Measurements from ENCODE around the gene CDK11A. TPM values are rescaled to one million over a fixed set of nuclear protein-coding genes. Genes with fewer than 3 reads are reported as not detected.
A peak's percentile ranks its signal among the peaks of the same experiment; 100 is the strongest.
"Not testable (repeated sequence)": the region's sequence is repeated elsewhere in the genome, so short reads cannot be mapped to it uniquely, and the experiment has no call there.

Gene CDK11A
- total and polyA plus RNA-seq, 3 experiments from 2014 or later: 18.4 to 70.7 (median 68.8) TPM

DNA sequence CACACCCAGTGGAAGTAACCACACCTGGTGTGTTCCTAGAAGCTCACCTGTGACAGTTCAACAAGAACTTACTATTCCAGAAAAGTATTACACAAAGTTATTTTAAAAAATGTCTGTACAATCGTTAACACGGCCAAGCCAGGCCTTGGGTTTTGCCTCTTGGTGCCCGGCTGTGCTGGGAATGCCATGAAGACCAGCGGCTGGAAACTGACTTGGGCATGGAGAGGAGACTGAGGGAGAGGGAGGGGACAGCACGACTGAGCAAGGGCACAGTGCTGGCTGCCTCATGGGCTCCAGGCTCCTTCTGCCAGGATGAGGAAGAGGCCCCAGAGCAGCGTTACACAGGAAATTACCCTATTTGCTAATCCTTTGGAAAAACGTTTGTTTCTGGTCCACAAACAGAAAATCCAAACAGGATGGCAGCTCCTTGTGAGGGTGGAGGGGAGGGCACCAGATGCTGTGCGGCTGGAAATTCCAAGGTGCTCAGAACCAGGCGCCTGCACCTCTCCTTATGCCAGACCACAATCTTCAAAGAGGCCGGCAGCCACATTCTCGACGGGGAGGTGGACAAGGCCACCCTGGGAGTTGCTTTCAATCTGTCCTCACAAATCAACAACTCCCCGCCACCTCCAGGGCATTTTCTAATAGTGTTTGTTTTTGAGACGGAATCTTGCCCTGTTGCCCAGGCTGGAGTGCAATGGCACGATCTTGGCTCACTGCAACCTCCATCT is 61.2 kb downstream of the CDK11A start:
- DNase-seq; H3K27me3 Mint-ChIP-seq; H3K4me1 ChIP-seq (ENCODE audit: insufficient read depth, low read length); POLR2A ChIA-PET; H3K9me3 Mint-ChIP-seq; H3K4me3 ChIP-seq (ENCODE audit: low read length); H3K27me3 ChIP-seq (ENCODE audit: insufficient read depth, low read length, poor library complexity, severe bottlenecking); CTCF ChIA-PET; H3K4me3 Mint-ChIP-seq; H3K27ac ChIP-seq (ENCODE audit: low read depth, low read length); H3K9me3 ChIP-seq (ENCODE audit: low read length): not testable (repeated sequence)
- Mint-ChIP-seq H3K27ac (peak overlapping the region in 4 of 8 donors; percentile 61 to 83 (median 64)), H3K36me3 (peaks cover 3 to 24% (median 4%) of the 10 kb centered on the region in 3 donors), H3K4me1 (peaks cover 7 to 13% (median 8%) of the 10 kb centered on the region in 3 donors)
- peaks cover 11% of the 10 kb centered on the region for H3K36me3 ChIP-seq (ENCODE audit: insufficient read depth, low read length)

DNA sequence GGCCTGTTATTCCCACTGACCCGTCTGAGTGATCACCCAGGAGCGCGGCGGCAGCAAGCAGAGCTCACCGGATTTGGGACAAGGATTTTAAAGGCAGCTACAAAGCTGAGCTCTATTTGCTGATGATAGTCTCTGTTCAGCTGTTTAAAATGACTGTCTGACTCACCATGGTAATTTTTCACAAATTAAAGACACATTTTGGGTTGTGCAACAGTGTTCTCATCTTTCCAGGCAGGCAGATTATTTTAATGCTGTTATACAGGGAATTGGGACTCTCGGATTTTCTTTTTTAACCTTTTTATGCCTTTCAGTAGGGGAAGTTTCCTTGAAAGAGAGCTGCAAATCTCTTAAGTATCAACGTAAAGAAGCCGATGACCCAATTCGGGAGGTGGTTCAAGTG is 61.8 kb downstream of the CDK11A start:
- Mint-ChIP-seq H3K36me3 (peaks cover under 1 to 22% (median 1%) of the 10 kb centered on the region in 3 donors), H3K4me1 (peaks cover 6 to 12% (median 7%) of the 10 kb centered on the region in 3 donors)
- H3K4me1 ChIP-seq (ENCODE audit: insufficient read depth, low read length); H3K9me3 Mint-ChIP-seq; H3K27ac ChIP-seq (ENCODE audit: low read depth, low read length); POLR2A ChIA-PET; H3K9me3 ChIP-seq (ENCODE audit: low read length); H3K4me3 Mint-ChIP-seq; H3K4me3 ChIP-seq (ENCODE audit: low read length); H3K27ac Mint-ChIP-seq; CTCF ChIA-PET; H3K27me3 Mint-ChIP-seq; H3K27me3 ChIP-seq (ENCODE audit: insufficient read depth, low read length, poor library complexity, severe bottlenecking); DNase-seq: not testable (repeated sequence)
- peaks cover 11% of the 10 kb centered on the region for H3K36me3 ChIP-seq (ENCODE audit: insufficient read depth, low read length)

DNA sequence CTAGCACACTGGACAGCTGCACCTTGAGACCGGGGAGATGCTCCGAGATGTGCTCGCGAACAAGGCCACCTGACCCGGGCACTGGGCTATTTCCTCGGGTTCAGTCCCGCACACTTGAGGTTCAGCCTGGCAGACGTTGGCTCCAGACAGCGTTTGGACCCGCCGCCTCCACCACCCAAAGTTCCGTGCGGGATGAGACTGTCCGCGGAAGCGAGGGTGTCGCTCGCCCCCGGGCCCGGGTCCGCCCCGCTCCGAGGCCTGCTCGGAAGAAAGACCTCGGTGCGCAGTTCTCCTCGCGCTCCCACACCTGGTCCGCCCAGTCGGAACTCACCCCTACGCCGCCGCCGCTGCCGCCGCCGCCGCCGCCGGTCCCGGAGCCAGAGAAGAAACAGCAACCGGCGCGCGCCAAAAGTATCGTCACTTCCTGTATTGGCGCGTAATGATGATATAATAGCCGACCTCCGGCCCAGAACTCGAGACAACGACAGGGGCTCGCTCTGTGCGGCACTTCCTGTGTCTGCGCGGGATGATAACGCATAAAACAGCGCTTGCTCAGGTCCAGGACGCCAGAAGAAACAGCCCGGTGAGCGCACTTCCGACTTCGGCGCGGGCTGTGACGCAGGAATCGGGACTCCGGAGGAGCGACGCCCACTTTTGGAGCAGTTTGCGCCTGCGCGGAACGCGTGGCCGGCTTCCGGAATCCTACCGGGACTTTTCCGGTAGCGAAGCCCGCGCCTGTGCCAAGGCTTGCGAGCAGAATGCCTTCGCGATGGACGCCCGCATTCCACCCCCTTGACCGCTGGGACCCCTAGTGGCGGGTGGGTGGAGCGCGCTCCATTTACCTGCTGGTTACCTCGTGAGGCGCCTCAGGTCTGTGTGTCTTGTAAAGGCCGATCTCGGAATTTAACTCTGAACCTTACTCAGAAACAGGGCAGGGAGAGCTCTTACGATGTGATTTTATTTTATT is 65.3 kb downstream of the CDK11A start, which contains the start of gene CDK11B:
Gene CDK11B, minus strand, starts transcription at position 422 of the 967 bp plus-strand sequence. CDS start 1,519 bp downstream, outside the sequence.
- H3K27me3 Mint-ChIP-seq; H3K27me3 ChIP-seq (ENCODE audit: insufficient read depth, low read length, poor library complexity, severe bottlenecking); H3K4me1 ChIP-seq (ENCODE audit: insufficient read depth, low read length); POLR2A ChIA-PET; H3K9me3 ChIP-seq (ENCODE audit: low read length); CTCF ChIA-PET; H3K9me3 Mint-ChIP-seq: not testable (repeated sequence)
- H3K4me3 ChIP-seq (ENCODE audit: low read length): peak within 1 kb of the TSS; percentile 43
- peaks cover 19% of the 10 kb centered on the region for H3K36me3 ChIP-seq (ENCODE audit: insufficient read depth, low read length)
- H3K27ac ChIP-seq (ENCODE audit: low read depth, low read length): peak within 1 kb of the TSS; percentile 92
- Mint-ChIP-seq H3K27ac (peak within 1 kb of the TSS; percentile 91 to 100 (median 100)), H3K36me3 (peaks cover 0 to 29% (median 2%) of the 10 kb centered on the region in 3 donors), H3K4me3 (peak within 1 kb of the TSS; percentile 91 to 99 (median 96)), H3K4me1 (peaks cover 6 to 13% (median 7%) of the 10 kb centered on the region in 3 donors)
- DNase-seq: peak; percentile 93 to 98 (median 97)

Other genes with a start within 250 kb of the CDK11A start
- gene ATAD3A, start 212.2 kb downstream of the CDK11A start, total RNA-seq: 10 to 100 TPM; 97.4 to 98.7 TPM
- gene ATAD3A, start 212.2 kb downstream of the CDK11A start, polyA plus RNA-seq: 16.0 TPM
- under 1 TPM; 0.33 to 0.59 TPM for gene TMEM240, start 183.7 kb downstream of the CDK11A start, total RNA-seq
- gene TMEM240, start 183.7 kb downstream of the CDK11A start, polyA plus RNA-seq: not detected
- 100 to 1,000 TPM; 123 to 128 TPM for gene SSU72, start 149.5 kb downstream of the CDK11A start, total RNA-seq
- gene SSU72, start 149.5 kb downstream of the CDK11A start, polyA plus RNA-seq: 231 TPM
- 1 to 10 TPM; 2.9 to 3.1 TPM for gene FNDC10, start 124.2 kb downstream of the CDK11A start, total RNA-seq
- 1.1 TPM for gene FNDC10, start 124.2 kb downstream of the CDK11A start, polyA plus RNA-seq
- gene MIB2, start 108.9 kb downstream of the CDK11A start, total RNA-seq: 10 to 100 TPM; 45.7 to 46.6 TPM
- 40.4 TPM for gene MIB2, start 108.9 kb downstream of the CDK11A start, polyA plus RNA-seq
- 1 to 10 TPM; 2.1 to 2.9 TPM for gene MMP23B, start 92.2 kb downstream of the CDK11A start, total RNA-seq
- 3.4 TPM for gene MMP23B, start 92.2 kb downstream of the CDK11A start, polyA plus RNA-seq
- 10 to 100 TPM; 42.2 to 45.6 TPM for gene CDK11B, start 65.4 kb downstream of the CDK11A start, total RNA-seq
- 18.3 TPM for gene CDK11B, start 65.4 kb downstream of the CDK11A start, polyA plus RNA-seq
- 10 to 100 TPM; 29.7 to 29.9 TPM for gene SLC35E2B, start 31.6 kb downstream of the CDK11A start, total RNA-seq
- gene SLC35E2B, start 31.6 kb downstream of the CDK11A start, polyA plus RNA-seq: 47.5 TPM
- 10 to 100 TPM; 75.4 to 77.0 TPM for gene NADK, start 54.1 kb upstream of the CDK11A start, total RNA-seq
- gene NADK, start 54.1 kb upstream of the CDK11A start, polyA plus RNA-seq: 29.9 TPM
- 100 to 1,000 TPM; 436 to 470 TPM for gene GNB1, start 166.7 kb upstream of the CDK11A start, total RNA-seq
- 114 TPM for gene GNB1, start 166.7 kb upstream of the CDK11A start, polyA plus RNA-seq
- under 1 TPM; 0.46 to 0.78 TPM for gene CALML6, start 190.9 kb upstream of the CDK11A start, total RNA-seq
- gene CALML6, start 190.9 kb upstream of the CDK11A start, polyA plus RNA-seq: not detected
- 1 to 10 TPM in 1 of 2 experiments, under 1 TPM in 1; 0.94 to 1.4 TPM for gene TMEM52, start 194.9 kb upstream of the CDK11A start, total RNA-seq
- gene TMEM52, start 194.9 kb upstream of the CDK11A start, polyA plus RNA-seq: 0.32 TPM